Body of pancreas (tissue), 4 donors: Measurements from ENCODE around the gene DAO. TPM values are rescaled to one million over a fixed set of nuclear protein-coding genes. Genes with fewer than 3 reads are reported as not detected.
A peak's percentile ranks its signal among the peaks of the same experiment; 100 is the strongest.
"Not testable (repeated sequence)": the region's sequence is repeated elsewhere in the genome, so short reads cannot be mapped to it uniquely, and the experiment has no call there.

Source experiments
- ATAC-seq: fragments of 150-250 bp; one replicate; pipeline ENCODE4 v1.9.1; 2016
- DNase-seq, 4 donors: peaks; one replicate each; pipeline ENCODE4 v3.0.0-alpha.2; 2019
- H3K27ac ChIP-seq, 4 donors: fragments of 200-600 bp; sonication (generic); 1 replicate in 3 of 4; 2 replicates in 1 of 4; pipeline versions ENCODE4 v1.5.1 to v1.6.1; 2016 to 2019; ENCODE audit warnings: mild to moderate bottlenecking in 1 of 4, mixed read lengths in 1 of 4, moderate library complexity in 1 of 4
- H3K27me3 ChIP-seq, 2 donors: fragments of 200-600 bp; sonication (generic); one replicate each; pipeline ENCODE4 v1.6.0; 2016; ENCODE audit warnings: mild to moderate bottlenecking in 1 of 2
- H3K36me3 ChIP-seq, 2 donors: fragments of 200-600 bp; sonication (generic); replicated peaks in 1 of 2; 2 replicates each; pipeline ENCODE4 v1.5.1; 2016; ENCODE audit warnings: low read depth in 2 of 2; ENCODE audit not compliant: insufficient read depth in 1 of 2
- H3K4me1 ChIP-seq: fragments of 200-600 bp; sonication (generic); one replicate; pipeline ENCODE4 v1.6.0; 2016
- H3K4me3 ChIP-seq, 2 donors: fragments of 200-600 bp; sonication (generic); 1 replicate in 1 of 2; 2 replicates in 1 of 2; pipeline ENCODE4 v1.5.1; 2016 to 2019
- H3K9me3 ChIP-seq, 3 donors: fragments of 200-600 bp; sonication (generic); 1 replicate in 2 of 3; 2 replicates in 1 of 3; pipeline ENCODE4 v1.5.1; 2016
- CTCF ChIP-seq, 7 experiments: fragments of 450-650 bp in 4 of 7; fragments of 200-600 bp in 3 of 7; sonication (generic) in 3 of 7; IDR thresholded peaks; one replicate each; pipeline ENCODE4 v1.5.1; 2016 to 2019; ENCODE audit warnings: antibody characterized with exemption in 7 of 7
- POLR2A ChIP-seq, 3 donors: fragments of 450-650 bp; IDR thresholded peaks; one replicate each; pipeline ENCODE4 v1.6.1; 2016; ENCODE audit warnings: antibody characterized with exemption in 3 of 3, mild to moderate bottlenecking in 2 of 3
- WGBS, 2 donors: methylation state at CpG; one replicate each; pipeline ENCODE4 v1.1.5; 2017; 5-methylcytosine and 5-hydroxymethylcytosine counted together
- intact Hi-C: fragments of 100-400 bp; cut with DNase I; formaldehyde crosslinking; loops from one replicate; pipeline ENCODE4 v1.15.1; 2023
- total RNA-seq, 2 donors: library from RNA; depleted of rRNA; stranded (reverse); fragments of >200 nt; gene quantifications; one replicate each; pipeline ENCODE4 v1.1.0, GENCODE V29; 2016

Gene DAO
- total RNA-seq, 2 donors from 2014 or later: not detected

- Histone ChIP-seq H3K27me3 (no peaks in the 10 kb centered on the region), H3K36me3 (peaks cover 0 to 2% of the 10 kb centered on the region in 2 donors), H3K27ac (peak overlapping the region; percentile 14 to 82 (median 68)), H3K9me3 (no peaks in the 10 kb centered on the region), H3K4me3 (no peak overlapping the region), H3K4me1 (peaks cover 39% of the 10 kb centered on the region)
- intact Hi-C loops: no loop called here
- peak; percentile 41 to 83 (median 65) for DNase-seq
- TF ChIP-seq CTCF (IDR thresholded peaks at IDR 0.05): no peak
- peak in 2 of 3 donors; percentile 38 to 47 for TF ChIP-seq POLR2A (IDR thresholded peaks at IDR 0.05)
- 60 to 82% methylated on average over 14 of the region's 14 CpGs for WGBS, 2 donors
- ATAC-seq: peak; percentile 79
These were observed 41.5 kb upstream of the DAO start for GRCh38 chr12:108838194-108839017.

GRCh38 chr12:108839018-108839889, 40.6 kb upstream of the DAO start:
- ATAC-seq (peak; percentile 38), DNase-seq (peak; percentile 28 to 43 (median 38))
- Histone ChIP-seq H3K27ac (peak overlapping the region; percentile 35 to 82 (median 68)), H3K9me3 (no peaks in the 10 kb centered on the region), H3K27me3 (no peaks in the 10 kb centered on the region), H3K36me3 (no peaks in the 10 kb centered on the region), H3K4me3 (no peak overlapping the region), H3K4me1 (peaks cover 30% of the 10 kb centered on the region)
- 14 to 25% methylated on average over 6 of the region's 6 CpGs for WGBS, 2 donors
- intact Hi-C loops: no loop called here
- TF ChIP-seq CTCF (IDR thresholded peaks at IDR 0.05) (no peak), POLR2A (IDR thresholded peaks at IDR 0.05) (no peak)

- ATAC-seq: no peak
- no peak for TF ChIP-seq POLR2A (IDR thresholded peaks at IDR 0.05)
- no peak for TF ChIP-seq CTCF (IDR thresholded peaks at IDR 0.05)
- intact Hi-C loops: no loop called here
- H3K36me3 ChIP-seq: no peaks in the 10 kb centered on the region
- H3K4me1 ChIP-seq: peaks cover 29% of the 10 kb centered on the region
- peak overlapping the region; percentile 35 to 82 (median 68) for H3K27ac ChIP-seq
- DNase-seq: no peak
- H3K4me3 ChIP-seq: no peak overlapping the region
- H3K9me3 ChIP-seq: no peaks in the 10 kb centered on the region
- H3K27me3 ChIP-seq: no peaks in the 10 kb centered on the region
- 78 to 80% methylated on average over 9 to 10 of the region's 10 CpGs for WGBS, 2 donors
These were observed 40.0 kb upstream of the DAO start for GRCh38 chr12:108839890-108840230.

GRCh38 chr12:108840605-108841332, 39.1 kb upstream of the DAO start:
- ATAC-seq: no peak
- Histone ChIP-seq H3K4me3 (no peak overlapping the region), H3K9me3 (no peaks in the 10 kb centered on the region), H3K27ac (peak overlapping the region in 2 of 4 donors; percentile 77 to 82), H3K27me3 (no peaks in the 10 kb centered on the region), H3K4me1 (peaks cover 29% of the 10 kb centered on the region), H3K36me3 (no peaks in the 10 kb centered on the region)
- intact Hi-C loops: no loop called here
- 84% methylated on average over 20 of the region's 20 CpGs for WGBS, 2 donors
- TF ChIP-seq POLR2A (IDR thresholded peaks at IDR 0.05) (no peak), CTCF (IDR thresholded peaks at IDR 0.05) (no peak)
- DNase-seq: no peak

GRCh38 chr12:108841825-108842224, 38.1 kb upstream of the DAO start:
- H3K9me3 ChIP-seq, DNase-seq, H3K27ac ChIP-seq, ATAC-seq, H3K36me3 ChIP-seq, H3K27me3 ChIP-seq, H3K4me3 ChIP-seq, intact Hi-C loops: not testable (repeated sequence)
- peaks cover 29% of the 10 kb centered on the region for H3K4me1 ChIP-seq
- WGBS, 2 donors: 84 to 94% methylated on average over 4 of the region's 4 CpGs
